Prostate gland (tissue), 2 donors: ENCODE measurements around the gene IPO11. TPM values are rescaled to one million over a fixed set of nuclear protein-coding genes. Genes with fewer than 3 reads are reported as not detected.

Experiments
- DNase-seq: peaks from one replicate; pipeline ENCODE4 v3.0.0-alpha.2; 2019; ENCODE audit warnings: low spot score
- H3K27ac ChIP-seq, 2 donors: fragments of 200-600 bp; sonication (generic); 2 replicates each; pipeline ENCODE4 v1.5.1; 2017 to 2019
- H3K27me3 ChIP-seq: fragments of 200-600 bp; sonication (generic); replicated peaks from 2 replicates; pipeline ENCODE4 v1.5.1; 2019; ENCODE audit not compliant: insufficient read depth
- H3K36me3 ChIP-seq, 2 donors: fragments of 200-600 bp; sonication (generic); 1 replicate in 1 of 2; 2 replicates in 1 of 2; pipeline versions ENCODE4 v1.5.1 to v1.8.1; 2017 to 2019
- H3K4me1 ChIP-seq: fragments of 200-600 bp; sonication (generic); replicated peaks from 2 replicates; pipeline ENCODE4 v1.5.1; 2019
- H3K4me3 ChIP-seq, 2 donors: fragments of 200-600 bp; sonication (generic); 2 replicates each; pipeline ENCODE4 v1.5.1; 2017 to 2019
- H3K9me3 ChIP-seq: fragments of 200-600 bp; sonication (generic); 2 replicates; pipeline ENCODE4 v1.5.1; 2017
- POLR2A ChIP-seq: fragments of 450-650 bp; IDR thresholded peaks from one replicate; pipeline ENCODE4 v1.6.1; 2016; ENCODE audit warnings: antibody characterized with exemption, mild to moderate bottlenecking
- POLR2AphosphoS5 ChIP-seq: sonication (generic); formaldehyde crosslinking; IDR thresholded peaks from one replicate; pipeline ENCODE4 v1.6.1; 2017; ENCODE audit warnings: antibody characterized with exemption
- WGBS: methylation state at CpG from one replicate; pipeline ENCODE4 v1.1.5; 2018; 5-methylcytosine and 5-hydroxymethylcytosine counted together
- intact Hi-C: fragments of 100-400 bp; cut with DNase I; formaldehyde crosslinking; loops from one replicate; pipeline ENCODE4 v1.14.2; 2022
- total RNA-seq, 2 donors: library from RNA; depleted of rRNA; stranded (reverse); fragments of >200 nt; gene quantifications; one replicate each; pipeline ENCODE4 v1.1.0, GENCODE V29; 2016
- TF ChIP-seq, protein P1 (sequence below), 4 experiments: fragments of 200-600 bp in 2 of 4; fragments of 450-650 bp in 2 of 4; sonication (generic) in 2 of 4; IDR thresholded peaks; 1 replicate in 3 of 4; 2 replicates in 1 of 4; pipeline ENCODE4 v1.5.1; 2016 to 2019; ENCODE audit warnings: antibody characterized with exemption in 4 of 4, mild to moderate bottlenecking in 2 of 4, moderate library complexity in 2 of 4

IPO11 gene
- total RNA-seq, 2 donors from 2014 or later, result 15.5 to 36.2 TPM

DNA sequence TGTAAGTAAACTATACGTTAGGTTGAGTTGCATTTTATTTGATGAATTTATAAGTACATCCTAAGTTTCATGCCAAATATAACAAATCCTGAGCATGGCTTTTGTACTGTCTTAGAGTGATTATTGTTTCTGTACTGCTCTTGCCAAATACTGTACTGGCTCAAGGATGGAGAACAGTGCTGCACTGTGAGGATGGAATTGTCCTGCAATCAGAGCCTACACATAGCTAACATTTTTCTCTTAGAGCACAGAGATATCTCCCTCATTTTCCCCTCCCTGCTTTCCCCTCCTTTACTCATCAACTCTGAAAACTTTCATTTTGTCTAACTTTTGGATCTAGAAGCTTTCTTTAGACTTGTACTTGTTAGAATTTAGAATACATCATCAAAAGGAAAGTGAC is 194.3 kb downstream of the IPO11 start:
- H3K27me3 ChIP-seq, result no peaks in the 10 kb centered on the region
- no peak for TF ChIP-seq POLR2A
- TF ChIP-seq, protein P1, sequence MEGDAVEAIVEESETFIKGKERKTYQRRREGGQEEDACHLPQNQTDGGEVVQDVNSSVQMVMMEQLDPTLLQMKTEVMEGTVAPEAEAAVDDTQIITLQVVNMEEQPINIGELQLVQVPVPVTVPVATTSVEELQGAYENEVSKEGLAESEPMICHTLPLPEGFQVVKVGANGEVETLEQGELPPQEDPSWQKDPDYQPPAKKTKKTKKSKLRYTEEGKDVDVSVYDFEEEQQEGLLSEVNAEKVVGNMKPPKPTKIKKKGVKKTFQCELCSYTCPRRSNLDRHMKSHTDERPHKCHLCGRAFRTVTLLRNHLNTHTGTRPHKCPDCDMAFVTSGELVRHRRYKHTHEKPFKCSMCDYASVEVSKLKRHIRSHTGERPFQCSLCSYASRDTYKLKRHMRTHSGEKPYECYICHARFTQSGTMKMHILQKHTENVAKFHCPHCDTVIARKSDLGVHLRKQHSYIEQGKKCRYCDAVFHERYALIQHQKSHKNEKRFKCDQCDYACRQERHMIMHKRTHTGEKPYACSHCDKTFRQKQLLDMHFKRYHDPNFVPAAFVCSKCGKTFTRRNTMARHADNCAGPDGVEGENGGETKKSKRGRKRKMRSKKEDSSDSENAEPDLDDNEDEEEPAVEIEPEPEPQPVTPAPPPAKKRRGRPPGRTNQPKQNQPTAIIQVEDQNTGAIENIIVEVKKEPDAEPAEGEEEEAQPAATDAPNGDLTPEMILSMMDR (IDR thresholded peaks at IDR 0.05), result no peak
- no peak for TF ChIP-seq POLR2AphosphoS5
- no peak overlapping the region for H3K4me3 ChIP-seq
- WGBS, result 29% methylated on average over 1 of the region's 1 CpG
- intact Hi-C loops, result no loop called here
- no peak for DNase-seq
- H3K36me3 ChIP-seq, result no peaks in the 10 kb centered on the region
- H3K27ac ChIP-seq, result no peak overlapping the region
- H3K4me1 ChIP-seq, result no peaks in the 10 kb centered on the region
- no peaks in the 10 kb centered on the region for H3K9me3 ChIP-seq

DNA sequence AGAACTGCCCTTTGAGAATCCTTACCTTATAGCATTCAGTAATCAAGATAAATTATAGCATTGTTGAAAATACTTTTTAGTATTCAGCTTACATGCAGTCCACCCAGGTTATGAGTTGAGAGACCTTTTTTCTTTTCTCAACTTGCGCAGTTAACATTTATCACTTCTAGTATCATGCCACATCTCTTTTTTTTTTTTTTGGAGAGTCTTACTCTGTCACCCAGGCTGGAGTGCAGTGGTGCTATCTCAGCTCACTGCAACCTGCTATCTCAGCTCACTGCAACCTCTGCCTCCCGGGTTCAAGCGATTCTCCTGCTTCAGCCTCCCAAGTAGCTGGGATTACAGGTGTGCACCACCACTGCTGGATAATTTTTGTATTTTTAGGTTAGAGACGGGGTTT is 195.1 kb downstream of the IPO11 start:
- DNase-seq, result no peak
- no peaks in the 10 kb centered on the region for H3K4me1 ChIP-seq
- no peak overlapping the region for H3K4me3 ChIP-seq
- no peaks in the 10 kb centered on the region for H3K9me3 ChIP-seq
- WGBS, result 97% methylated on average over 4 of the region's 4 CpGs
- no peaks in the 10 kb centered on the region for H3K27me3 ChIP-seq
- no peaks in the 10 kb centered on the region for H3K36me3 ChIP-seq
- H3K27ac ChIP-seq, result no peak overlapping the region
- TF ChIP-seq, protein P1 (IDR thresholded peaks at IDR 0.05), result no peak
- TF ChIP-seq POLR2A, result no peak
- no peak for TF ChIP-seq POLR2AphosphoS5
- intact Hi-C loops, result no loop called here

DNA sequence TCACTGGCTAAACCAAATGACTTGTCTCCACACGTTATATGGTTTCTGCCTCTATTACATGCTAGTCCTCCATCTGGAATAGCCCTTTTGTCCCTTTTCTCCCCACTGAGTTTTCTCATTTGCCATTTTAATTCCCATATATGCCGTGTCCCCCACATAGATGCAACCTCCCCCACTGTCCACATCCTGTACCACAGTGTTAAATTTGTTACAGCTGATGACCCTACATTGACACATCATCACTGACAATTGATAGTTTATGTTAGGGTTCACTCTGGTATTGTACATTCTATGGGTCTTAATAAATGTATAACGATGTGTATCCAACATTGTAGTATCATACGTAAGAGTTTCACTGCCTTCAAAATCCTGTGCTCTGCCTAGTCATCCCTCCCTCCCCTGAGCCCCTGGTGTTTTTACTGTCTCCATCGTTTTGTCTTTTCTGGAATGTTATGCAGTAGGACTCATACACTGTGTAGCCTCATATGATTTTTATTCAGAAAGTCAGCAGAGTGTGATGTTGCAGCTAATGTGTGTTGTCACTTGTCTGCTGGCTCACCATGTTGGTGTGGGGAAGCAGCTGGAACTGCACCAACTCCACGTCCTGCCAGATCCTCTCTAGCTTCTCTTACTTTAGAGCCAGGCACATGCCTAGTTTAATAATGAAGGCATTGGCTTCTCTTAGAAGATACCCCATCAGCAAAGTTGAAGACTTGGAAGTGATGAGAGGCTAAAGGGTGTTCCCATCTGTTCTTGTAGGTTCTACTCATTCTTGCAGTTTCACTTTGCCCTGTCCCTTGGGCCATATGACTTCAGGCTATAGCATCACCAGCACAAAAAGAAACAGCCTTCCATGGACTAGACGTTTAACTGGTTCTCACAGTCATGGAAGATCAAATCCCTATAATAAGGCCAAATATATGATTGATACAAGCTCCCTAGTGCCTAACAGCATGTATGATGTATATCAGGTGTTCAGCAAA is 196.3 kb downstream of the IPO11 start:
- TF ChIP-seq POLR2AphosphoS5, result no peak
- no peak for TF ChIP-seq POLR2A
- TF ChIP-seq, protein P1 (IDR thresholded peaks at IDR 0.05), result no peak
- H3K27ac ChIP-seq, result no peak overlapping the region
- 80% methylated on average over 7 of the region's 7 CpGs for WGBS
- no peak overlapping the region for H3K4me3 ChIP-seq
- intact Hi-C loops, result no loop called here
- no peak for DNase-seq
- no peaks in the 10 kb centered on the region for H3K4me1 ChIP-seq
- H3K36me3 ChIP-seq, result no peaks in the 10 kb centered on the region
- no peaks in the 10 kb centered on the region for H3K27me3 ChIP-seq
- no peaks in the 10 kb centered on the region for H3K9me3 ChIP-seq

DNA sequence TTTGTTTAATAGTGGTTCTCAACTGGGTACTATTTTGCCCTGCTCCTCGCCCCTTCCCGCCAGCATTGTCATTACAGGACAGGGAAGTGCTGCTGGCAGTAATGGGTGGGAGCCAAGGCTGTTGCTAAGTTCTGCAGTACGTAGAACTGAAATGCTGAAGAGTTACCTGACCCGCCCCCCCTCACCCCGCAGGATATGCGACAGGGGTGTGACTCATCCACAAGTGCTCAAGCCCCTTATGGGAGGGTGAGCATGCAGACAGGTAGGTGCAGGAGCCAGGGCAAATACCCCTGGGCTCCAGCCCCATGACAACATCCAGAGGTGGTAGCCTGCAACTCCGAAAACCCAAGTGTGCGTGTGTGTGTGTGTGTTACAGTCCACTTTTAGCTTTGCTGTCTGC is 201.8 kb downstream of the IPO11 start:
- DNase-seq, result no peak
- H3K36me3 ChIP-seq, result no peaks in the 10 kb centered on the region
- H3K9me3 ChIP-seq, result no peaks in the 10 kb centered on the region
- no peak overlapping the region for H3K4me3 ChIP-seq
- H3K27me3 ChIP-seq, result no peaks in the 10 kb centered on the region
- intact Hi-C loops, result no loop called here
- no peak overlapping the region for H3K27ac ChIP-seq
- H3K4me1 ChIP-seq, result no peaks in the 10 kb centered on the region
- 94% methylated on average over 8 of the region's 8 CpGs for WGBS
- TF ChIP-seq, protein P1 (IDR thresholded peaks at IDR 0.05), result no peak
- no peak for TF ChIP-seq POLR2AphosphoS5
- no peak for TF ChIP-seq POLR2A
